HEK293 (cell line): ENCODE data around the gene POLR1D.

Source experiments
- CTCF ChIP-seq: fragments of 450-650 bp; formaldehyde crosslinking; IDR thresholded peaks from 2 replicates; pipeline ENCODE4 v1.5.1; 2016; ENCODE audit warnings: missing biosample characterization, missing genetic modification characterization
- SETDB1 ChIP-seq: IDR thresholded peaks from one replicate; pipeline ENCODE4 v1.6.1; 2017; ENCODE audit warnings: mild to moderate bottlenecking, low read length, moderate library complexity, mixed read lengths; ENCODE audit not compliant: insufficient read length
- ZNF785 ChIP-seq: fragments of 450-650 bp; formaldehyde crosslinking; IDR thresholded peaks from 2 replicates; pipeline ENCODE4 v1.5.1; 2016; ENCODE audit warnings: missing biosample characterization, missing genetic modification characterization
- TF ChIP-seq, protein P1 (sequence below): fragments of 450-650 bp; formaldehyde crosslinking; IDR thresholded peaks from 2 replicates; pipeline ENCODE4 v1.5.1; 2016; ENCODE audit warnings: missing biosample characterization, missing genetic modification characterization

GRCh38 chr13:27659145-27659865 lies 37.6 kb downstream of the POLR1D start:
- TF ChIP-seq CTCF (no peak), SETDB1 (no peak), ZNF785 (tag by site-specific recombination) (no peak)
- TF ChIP-seq, protein P1, sequence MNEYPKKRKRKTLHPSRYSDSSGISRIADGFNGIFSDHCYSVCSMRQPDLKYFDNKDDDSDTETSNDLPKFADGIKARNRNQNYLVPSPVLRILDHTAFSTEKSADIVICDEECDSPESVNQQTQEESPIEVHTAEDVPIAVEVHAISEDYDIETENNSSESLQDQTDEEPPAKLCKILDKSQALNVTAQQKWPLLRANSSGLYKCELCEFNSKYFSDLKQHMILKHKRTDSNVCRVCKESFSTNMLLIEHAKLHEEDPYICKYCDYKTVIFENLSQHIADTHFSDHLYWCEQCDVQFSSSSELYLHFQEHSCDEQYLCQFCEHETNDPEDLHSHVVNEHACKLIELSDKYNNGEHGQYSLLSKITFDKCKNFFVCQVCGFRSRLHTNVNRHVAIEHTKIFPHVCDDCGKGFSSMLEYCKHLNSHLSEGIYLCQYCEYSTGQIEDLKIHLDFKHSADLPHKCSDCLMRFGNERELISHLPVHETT (tag by site-specific recombination), result no peak
